Parathyroid adenoma (tissue), 2 donors: ENCODE results near the gene ALK.

Source experiments
- H2AFZ ChIP-seq: fragments of 300-600 bp; sonication (generic); one replicate; pipeline ENCODE4 v1.7.0; 2017; ENCODE audit warnings: antibody characterized with exemption, mild to moderate bottlenecking
- H3K27ac ChIP-seq: fragments of 300-600 bp; sonication (generic); one replicate; pipeline ENCODE4 v1.7.0; 2017
- H3K27me3 ChIP-seq: fragments of 300-600 bp; sonication (generic); one replicate; pipeline ENCODE4 v1.7.0; 2017; ENCODE audit warnings: low read length; ENCODE audit not compliant: control insufficient read depth, insufficient read depth
- H3K36me3 ChIP-seq: fragments of 300-600 bp; sonication (generic); one replicate; pipeline ENCODE4 v1.7.0; 2017; ENCODE audit warnings: low read length; ENCODE audit not compliant: control insufficient read depth, insufficient read depth
- H3K4me1 ChIP-seq: fragments of 300-600 bp; sonication (generic); one replicate; pipeline ENCODE4 v1.7.0; 2017; ENCODE audit warnings: control low read depth
- H3K4me2 ChIP-seq: fragments of 300-600 bp; sonication (generic); one replicate; pipeline ENCODE4 v1.7.0; 2017; ENCODE audit warnings: low read length
- H3K4me3 ChIP-seq: fragments of 300-600 bp; sonication (generic); one replicate; pipeline ENCODE4 v1.7.0; 2017; ENCODE audit warnings: low read depth, low read length
- H3K79me2 ChIP-seq: fragments of 300-600 bp; sonication (generic); one replicate; pipeline ENCODE4 v1.7.0; 2017; ENCODE audit warnings: control low read depth
- H3K9ac ChIP-seq: fragments of 300-600 bp; sonication (generic); one replicate; pipeline ENCODE4 v1.7.0; 2017; ENCODE audit warnings: mild to moderate bottlenecking
- H3K9me3 ChIP-seq: fragments of 300-600 bp; sonication (generic); one replicate; pipeline ENCODE4 v1.7.0; 2017; ENCODE audit warnings: low read length; ENCODE audit not compliant: control insufficient read depth
- CTCF ChIP-seq: fragments of 300-600 bp; sonication (generic); IDR thresholded peaks from one replicate; pipeline ENCODE4 v1.7.0; 2017; ENCODE audit warnings: antibody characterized with exemption, mild to moderate bottlenecking
- donor health status: primary hyperparathyroidism.

ALK gene

GRCh38 chr2:29789911-29790485 lies 131.4 kb downstream of the ALK start:
- Histone ChIP-seq H3K4me2 (no peak overlapping the region), H3K27ac (no peak overlapping the region)
- TF ChIP-seq CTCF, result no peak

GRCh38 chr2:29787473-29788465 lies 133.6 kb downstream of the ALK start:
- no peak overlapping the region for H3K4me3 ChIP-seq
- H3K36me3 ChIP-seq, result no peaks in the 10 kb centered on the region
- no peaks in the 10 kb centered on the region for H3K9me3 ChIP-seq
- H3K4me2 ChIP-seq, result no peak overlapping the region
- H2AFZ ChIP-seq, result no peak overlapping the region
- H3K9ac ChIP-seq, result no peak overlapping the region
- no peak overlapping the region for H3K27ac ChIP-seq
- no peaks in the 10 kb centered on the region for H3K79me2 ChIP-seq
- H3K27me3 ChIP-seq, result no peaks in the 10 kb centered on the region
- no peaks in the 10 kb centered on the region for H3K4me1 ChIP-seq
- no peak for TF ChIP-seq CTCF

More at GRCh38 chr2:29789911-29790485, 131.4 kb downstream of the ALK start:
- Histone ChIP-seq H3K4me1 (no peaks in the 10 kb centered on the region), H3K9me3 (no peaks in the 10 kb centered on the region), H2AFZ (no peak overlapping the region), H3K9ac (no peak overlapping the region), H3K79me2 (no peaks in the 10 kb centered on the region), H3K36me3 (no peaks in the 10 kb centered on the region), H3K4me3 (no peak overlapping the region), H3K27me3 (no peaks in the 10 kb centered on the region)

GRCh38 chr2:29786361-29786760 lies 135.0 kb downstream of the ALK start:
- Histone ChIP-seq H3K4me3 (no peak overlapping the region), H3K79me2 (no peaks in the 10 kb centered on the region), H3K9me3 (no peaks in the 10 kb centered on the region), H3K27me3 (no peaks in the 10 kb centered on the region), H3K9ac (no peak overlapping the region), H3K36me3 (no peaks in the 10 kb centered on the region), H3K4me2 (no peak overlapping the region), H2AFZ (no peak overlapping the region), H3K4me1 (no peaks in the 10 kb centered on the region), H3K27ac (no peak overlapping the region)
- no peak for TF ChIP-seq CTCF

GRCh38 chr2:29783666-29784065 lies 137.7 kb downstream of the ALK start:
- H3K4me2 ChIP-seq, result no peak overlapping the region
- H3K27me3 ChIP-seq, result no peaks in the 10 kb centered on the region
- no peak overlapping the region for H3K27ac ChIP-seq
- no peaks in the 10 kb centered on the region for H3K4me1 ChIP-seq
- H3K9me3 ChIP-seq, result no peaks in the 10 kb centered on the region
- H2AFZ ChIP-seq, result no peak overlapping the region
- H3K4me3 ChIP-seq, result no peak overlapping the region
- H3K79me2 ChIP-seq, result no peaks in the 10 kb centered on the region
- no peaks in the 10 kb centered on the region for H3K36me3 ChIP-seq
- H3K9ac ChIP-seq, result no peak overlapping the region
- no peak for TF ChIP-seq CTCF
